Measurements from ENCODE around the gene ERC2. TPM values are rescaled to one million over a fixed set of nuclear protein-coding genes. Genes with fewer than 3 reads are reported as not detected.

ERC2 gene
- total RNA-seq, 2 donors from 2014 or later, result 0.21 to 0.30 TPM

GRCh38 chr3:56428667-56429066 is 39.6 kb downstream of the ERC2 start:
- H3K9ac ChIP-seq (ENCODE audit: low read depth in 2 of 2, low read length in 2 of 2), result no peak overlapping the region
- H3K27me3 ChIP-seq, result no peaks in the 10 kb centered on the region
- H3K4me1 ChIP-seq, result no peaks in the 10 kb centered on the region
- no peak for DNase-seq
- H3K36me3 ChIP-seq, result no peaks in the 10 kb centered on the region
- TF ChIP-seq CTCF (IDR thresholded peaks at IDR 0.05), result no peak
- no peak overlapping the region for H3K27ac ChIP-seq
- H3K9me3 ChIP-seq, result no peaks in the 10 kb centered on the region
- intact Hi-C loops (cut with DNase I), result no loop called here
- H3K4me3 ChIP-seq, result no peak overlapping the region

GRCh38 chr3:56424885-56425284 is 43.4 kb downstream of the ERC2 start:
- Histone ChIP-seq H3K9ac (ENCODE audit: low read depth in 2 of 2, low read length in 2 of 2) (no peak overlapping the region), H3K36me3 (no peaks in the 10 kb centered on the region), H3K27ac (no peak overlapping the region), H3K9me3 (no peaks in the 10 kb centered on the region), H3K4me1 (no peaks in the 10 kb centered on the region), H3K27me3 (no peaks in the 10 kb centered on the region), H3K4me3 (no peak overlapping the region)
- DNase-seq, result no peak
- intact Hi-C loops (cut with DNase I), result no loop called here
- no peak for TF ChIP-seq CTCF (IDR thresholded peaks at IDR 0.05)

GRCh38 chr3:56424336-56424735 is 43.9 kb downstream of the ERC2 start:
- H3K9me3 ChIP-seq, result no peaks in the 10 kb centered on the region
- H3K27me3 ChIP-seq, result no peaks in the 10 kb centered on the region
- no peaks in the 10 kb centered on the region for H3K36me3 ChIP-seq
- intact Hi-C loops (cut with DNase I), result no loop called here
- no peaks in the 10 kb centered on the region for H3K4me1 ChIP-seq
- DNase-seq, result no peak
- H3K27ac ChIP-seq, result no peak overlapping the region
- no peak for TF ChIP-seq CTCF (IDR thresholded peaks at IDR 0.05)
- H3K9ac ChIP-seq (ENCODE audit: low read depth in 2 of 2, low read length in 2 of 2), result no peak overlapping the region
- H3K4me3 ChIP-seq, result no peak overlapping the region

GRCh38 chr3:56423661-56424099 is 44.6 kb downstream of the ERC2 start:
- H3K4me3 ChIP-seq, result no peak overlapping the region
- intact Hi-C loops (cut with DNase I), result no loop called here
- H3K27ac ChIP-seq, result no peak overlapping the region
- no peaks in the 10 kb centered on the region for H3K27me3 ChIP-seq
- no peaks in the 10 kb centered on the region for H3K9me3 ChIP-seq
- TF ChIP-seq CTCF (IDR thresholded peaks at IDR 0.05), result no peak
- no peak overlapping the region for H3K9ac ChIP-seq (ENCODE audit: low read depth in 2 of 2, low read length in 2 of 2)
- no peak for DNase-seq
- no peaks in the 10 kb centered on the region for H3K36me3 ChIP-seq
- H3K4me1 ChIP-seq, result no peaks in the 10 kb centered on the region

GRCh38 chr3:56422316-56422715 is 46.0 kb downstream of the ERC2 start:
- DNase-seq, result no peak
- no peak for TF ChIP-seq CTCF (IDR thresholded peaks at IDR 0.05)
- H3K9me3 ChIP-seq, result no peaks in the 10 kb centered on the region
- no peaks in the 10 kb centered on the region for H3K36me3 ChIP-seq
- H3K27ac ChIP-seq, result no peak overlapping the region
- H3K9ac ChIP-seq (ENCODE audit: low read depth in 2 of 2, low read length in 2 of 2), result no peak overlapping the region
- H3K27me3 ChIP-seq, result no peaks in the 10 kb centered on the region
- intact Hi-C loops (cut with DNase I), result no loop called here
- no peaks in the 10 kb centered on the region for H3K4me1 ChIP-seq
- H3K4me3 ChIP-seq, result no peak overlapping the region

- Histone ChIP-seq H3K4me3 (no peak overlapping the region), H3K9me3 (no peaks in the 10 kb centered on the region), H3K4me1 (no peaks in the 10 kb centered on the region), H3K27me3 (no peaks in the 10 kb centered on the region), H3K36me3 (no peaks in the 10 kb centered on the region), H3K27ac (no peak overlapping the region), H3K9ac (ENCODE audit: low read depth in 2 of 2, low read length in 2 of 2) (no peak overlapping the region)
- no peak for TF ChIP-seq CTCF (IDR thresholded peaks at IDR 0.05)
- no peak for DNase-seq
- intact Hi-C loops (cut with DNase I), result no loop called here
These were observed 47.1 kb downstream of the ERC2 start for GRCh38 chr3:56421205-56421604.
